Endometrium (tissue), 2 donors: ENCODE measurements around the gene SEC16A.

ENCODE experiments used
- FAIRE-seq: peaks from 2 replicates; lab custom pipeline; 2012; peaks lifted over from hg19 to GRCh38; lab: Jason Lieb, UNC
- donor health status: control.
- donor health status: control.

SEC16A gene

GRCh38 chr9:136400038-136400834 lies 82.6 kb downstream of the SEC16A start, which contains the start of gene SNAPC4:
Gene SNAPC4, minus strand, starts transcription at chr9:136400170. Its CDS starts 1,742 bp downstream, at chr9:136398428.
- FAIRE-seq: no peak

GRCh38 chr9:136399176-136400037 lies 83.4 kb downstream of the SEC16A start:
- no peak for FAIRE-seq

DNA sequence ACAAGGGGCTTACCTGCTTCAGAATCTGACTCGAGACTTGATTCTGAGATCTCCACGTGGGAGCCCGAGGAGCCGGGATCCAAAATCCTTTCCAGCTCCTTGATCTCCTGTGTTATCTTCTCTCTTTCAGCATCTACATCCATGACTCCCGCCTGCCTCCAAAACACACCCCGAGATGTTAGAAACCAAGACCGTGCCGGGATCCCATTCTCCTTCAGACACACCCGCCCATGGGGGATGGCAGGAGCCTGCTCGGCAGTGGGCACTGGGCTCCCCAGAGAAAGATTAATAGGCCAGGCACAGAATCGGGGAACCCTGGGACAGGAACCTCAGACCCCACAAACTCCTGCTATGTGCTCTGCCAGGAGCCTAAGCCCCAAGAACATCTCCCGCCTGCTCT lies 84.6 kb downstream of the SEC16A start:
- FAIRE-seq: no peak

DNA sequence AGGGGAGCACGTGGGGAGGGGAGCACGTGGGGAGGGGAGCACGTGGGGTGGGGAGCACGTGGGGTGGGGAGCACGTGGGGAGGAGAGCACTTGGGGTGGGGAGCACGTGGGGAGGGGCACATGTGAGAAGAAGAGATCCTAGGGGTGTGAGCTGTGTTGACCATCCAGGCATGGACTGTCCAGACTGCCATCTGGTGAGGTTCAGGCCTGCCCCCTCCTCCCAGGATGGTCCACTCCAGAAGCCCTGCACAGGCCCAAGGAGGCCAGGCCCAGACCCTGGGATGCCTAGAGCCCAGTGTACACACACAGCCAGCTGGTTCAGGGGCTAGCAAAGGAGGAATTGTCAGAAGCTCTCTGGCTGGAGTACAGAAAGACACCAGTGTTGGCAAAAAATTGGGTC lies 85.2 kb downstream of the SEC16A start:
- no peak for FAIRE-seq

- FAIRE-seq: no peak
Measured at GRCh38 chr9:136396219-136396515, 86.7 kb downstream of the SEC16A start.

DNA sequence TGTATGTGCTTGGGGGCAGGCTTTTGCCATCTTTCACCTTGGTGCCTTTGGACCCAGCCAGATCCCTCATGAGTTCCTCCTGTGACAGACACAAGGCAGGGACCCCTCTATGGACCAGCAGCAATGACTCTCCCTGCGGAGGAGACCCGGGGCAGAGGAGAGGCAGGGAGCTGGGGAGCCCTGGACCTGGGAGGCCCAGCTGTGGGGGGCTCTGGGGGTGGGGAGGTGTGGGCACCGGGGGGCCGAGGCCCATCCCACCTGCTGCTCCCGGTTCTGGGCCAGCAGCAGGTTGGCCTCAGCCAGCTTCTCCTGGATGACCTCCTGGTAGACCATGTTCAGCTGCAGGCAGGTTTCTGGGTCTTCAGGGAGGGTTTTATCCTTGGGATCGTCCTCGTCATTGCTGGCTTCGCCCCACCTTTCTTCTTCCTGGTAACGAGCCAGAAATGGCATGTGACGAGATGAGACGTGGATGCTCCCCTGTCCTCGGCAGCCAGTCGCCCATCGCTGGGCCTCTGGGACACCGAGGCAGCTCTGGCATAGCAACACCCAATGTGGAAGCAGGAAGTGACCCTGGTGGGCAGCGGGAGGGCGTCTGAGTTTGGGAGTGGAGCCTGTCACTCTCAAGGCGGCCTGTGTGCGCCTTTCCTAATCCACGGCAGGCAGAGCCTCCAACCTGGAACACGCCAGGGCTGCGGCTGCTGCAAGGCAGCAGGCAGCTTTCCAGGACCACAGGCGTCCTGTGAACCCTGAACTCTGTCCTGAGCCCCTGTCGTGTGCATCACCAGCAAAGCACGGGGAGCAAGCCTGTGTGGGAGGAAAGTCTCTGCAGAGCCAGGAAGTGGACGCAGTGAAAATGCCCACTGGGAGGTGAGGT lies 87.3 kb downstream of the SEC16A start:
- FAIRE-seq: no peak

GRCh38 chr9:136395020-136395340 lies 87.9 kb downstream of the SEC16A start:
- FAIRE-seq: no peak

- FAIRE-seq: no peak
Measured at GRCh38 chr9:136394312-136395019, 88.4 kb downstream of the SEC16A start.

DNA sequence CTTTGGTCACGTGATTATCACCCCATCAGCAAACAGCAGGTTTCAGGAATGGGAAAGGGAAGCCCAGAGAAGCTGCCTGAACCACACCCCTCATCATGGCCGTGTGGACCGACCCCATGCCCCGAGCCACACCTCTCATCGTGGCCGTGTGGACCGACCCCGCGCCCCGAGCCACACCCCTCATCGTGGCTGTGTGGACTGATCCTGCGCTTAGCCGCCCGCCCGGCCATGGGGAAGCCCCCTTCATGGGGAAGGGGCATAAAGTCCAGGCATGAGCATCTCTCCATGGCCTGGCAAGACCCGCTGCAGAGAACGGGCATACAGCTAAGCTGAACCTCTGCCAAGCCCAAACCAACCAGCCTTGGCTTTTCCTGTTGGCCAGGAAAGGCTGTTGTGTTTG lies 89.3 kb downstream of the SEC16A start:
- no peak for FAIRE-seq

GRCh38 chr9:136392538-136393449 lies 90.0 kb downstream of the SEC16A start:
- no peak for FAIRE-seq

DNA sequence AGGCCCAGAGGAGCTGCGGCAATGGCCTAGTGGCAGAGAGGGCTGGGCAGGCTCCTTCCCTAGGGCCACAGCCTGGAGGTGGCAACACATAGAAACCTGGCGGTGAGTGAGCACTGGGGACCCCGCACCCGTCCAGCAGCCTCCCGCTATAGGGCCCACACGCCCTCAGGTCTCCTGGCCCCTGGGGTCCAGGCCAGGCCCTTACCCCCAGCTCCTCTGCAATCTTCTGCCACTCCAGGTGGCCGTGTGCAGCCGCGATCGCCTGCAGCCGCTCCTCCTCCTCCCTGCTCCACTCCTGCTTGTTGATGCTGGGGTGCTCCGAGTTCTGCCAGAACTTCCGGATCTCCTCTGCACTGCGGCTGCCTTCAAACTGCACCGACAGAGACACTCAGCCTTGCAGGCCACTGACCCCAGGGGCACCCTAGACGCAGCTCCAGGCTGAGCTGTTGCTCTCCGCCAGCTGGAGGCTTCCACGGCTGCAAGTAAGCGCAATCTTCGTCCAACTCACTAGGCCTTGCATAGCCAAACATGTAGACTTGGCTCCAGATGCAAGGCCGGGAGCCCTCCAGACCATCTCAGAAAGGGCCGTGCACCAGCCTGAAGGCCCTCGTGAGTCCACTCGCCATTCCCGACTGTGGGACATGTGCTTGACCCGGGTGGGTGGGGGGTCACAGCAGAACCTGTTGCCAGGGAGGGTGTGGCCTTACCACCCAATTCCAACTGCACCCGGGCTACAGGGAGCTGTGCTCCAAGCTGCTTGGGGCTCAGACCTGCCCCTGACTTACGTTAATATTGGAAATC lies 90.9 kb downstream of the SEC16A start:
- FAIRE-seq: no peak
